Colonic mucosa (tissue), 4 donors: ENCODE results near the gene ZNF516. TPM values are rescaled to one million over a fixed set of nuclear protein-coding genes. Genes with fewer than 3 reads are reported as not detected.

Experiments used
- DNase-seq: peaks from one replicate; pipeline ENCODE4 v3.0.0-alpha.2; 2020
- H3K27ac ChIP-seq: fragments of 200-600 bp; one replicate; pipeline ENCODE4 v1.8.0; 2021
- H3K27me3 ChIP-seq: fragments of 200-600 bp; one replicate; pipeline ENCODE4 v1.8.0; 2021
- H3K36me3 ChIP-seq: fragments of 200-600 bp; one replicate; pipeline ENCODE4 v1.8.0; 2021
- H3K4me1 ChIP-seq: fragments of 200-600 bp; one replicate; pipeline ENCODE4 v1.8.0; 2021; ENCODE audit warnings: mild to moderate bottlenecking
- H3K4me3 ChIP-seq: fragments of 200-600 bp; one replicate; pipeline ENCODE4 v1.8.0; 2021
- H3K9ac ChIP-seq, 2 donors: one replicate each; pipeline ENCODE4 v1.7.0; 2013; ENCODE audit warnings: control low read depth in 2 of 2, low read depth in 2 of 2, low read length in 2 of 2
- H3K9me3 ChIP-seq: fragments of 200-600 bp; one replicate; pipeline ENCODE4 v1.8.0; 2021
- intact Hi-C: fragments of 100-400 bp; cut with DNase I; formaldehyde crosslinking; loops from one replicate; pipeline ENCODE4 v1.14.1; 2022
- total RNA-seq, 2 donors: library from RNA; stranded (reverse); fragmentation: NEBNext Ultra II Directional in 1 of 2; extraction: Animal tissue kit (Norgen Biotek cat#: 25700) in 1 of 2; gene quantifications; one replicate each; pipeline ENCODE4 v1.2.1, GENCODE V29; 2021
- TF ChIP-seq, protein P1 (sequence below): fragments of 200-600 bp; IDR thresholded peaks from one replicate; pipeline ENCODE4 v1.8.0; 2022; ENCODE audit warnings: antibody characterized with exemption, mild to moderate bottlenecking
- donor health status: healthy.
- donor health status: DM: no; HTN: no; CAD: no.
- donor health status: DM: no; HTN: no; CAD: no.

ZNF516 gene
- total RNA-seq, 2 donors from 2014 or later, result 15.2 to 21.3 TPM

- Histone ChIP-seq H3K4me3 (no peak overlapping the region), H3K27ac (no peak overlapping the region), H3K36me3 (no peaks in the 10 kb centered on the region), H3K27me3 (no peaks in the 10 kb centered on the region), H3K9me3 (no peaks in the 10 kb centered on the region), H3K4me1 (no peaks in the 10 kb centered on the region), H3K9ac (no peak overlapping the region)
- intact Hi-C loops, result no loop called here
- no peak for DNase-seq
- TF ChIP-seq, protein P1, sequence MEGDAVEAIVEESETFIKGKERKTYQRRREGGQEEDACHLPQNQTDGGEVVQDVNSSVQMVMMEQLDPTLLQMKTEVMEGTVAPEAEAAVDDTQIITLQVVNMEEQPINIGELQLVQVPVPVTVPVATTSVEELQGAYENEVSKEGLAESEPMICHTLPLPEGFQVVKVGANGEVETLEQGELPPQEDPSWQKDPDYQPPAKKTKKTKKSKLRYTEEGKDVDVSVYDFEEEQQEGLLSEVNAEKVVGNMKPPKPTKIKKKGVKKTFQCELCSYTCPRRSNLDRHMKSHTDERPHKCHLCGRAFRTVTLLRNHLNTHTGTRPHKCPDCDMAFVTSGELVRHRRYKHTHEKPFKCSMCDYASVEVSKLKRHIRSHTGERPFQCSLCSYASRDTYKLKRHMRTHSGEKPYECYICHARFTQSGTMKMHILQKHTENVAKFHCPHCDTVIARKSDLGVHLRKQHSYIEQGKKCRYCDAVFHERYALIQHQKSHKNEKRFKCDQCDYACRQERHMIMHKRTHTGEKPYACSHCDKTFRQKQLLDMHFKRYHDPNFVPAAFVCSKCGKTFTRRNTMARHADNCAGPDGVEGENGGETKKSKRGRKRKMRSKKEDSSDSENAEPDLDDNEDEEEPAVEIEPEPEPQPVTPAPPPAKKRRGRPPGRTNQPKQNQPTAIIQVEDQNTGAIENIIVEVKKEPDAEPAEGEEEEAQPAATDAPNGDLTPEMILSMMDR, result no peak
Measured at GRCh38 chr18:76524477-76524876, 29.4 kb upstream of the ZNF516 start.

- H3K9ac ChIP-seq, result no peak overlapping the region
- H3K27ac ChIP-seq, result no peak overlapping the region
Measured at GRCh38 chr18:76522551-76522950, 27.5 kb upstream of the ZNF516 start.

GRCh38 chr18:76522122-76522503 lies 27.1 kb upstream of the ZNF516 start:
- no peaks in the 10 kb centered on the region for H3K9me3 ChIP-seq
- no peaks in the 10 kb centered on the region for H3K36me3 ChIP-seq
- no peaks in the 10 kb centered on the region for H3K27me3 ChIP-seq
- H3K9ac ChIP-seq, result peak overlapping the region in 1 of 2 donors; percentile 6
- intact Hi-C loops, result no loop called here
- no peak overlapping the region for H3K4me3 ChIP-seq
- no peak overlapping the region for H3K27ac ChIP-seq
- no peaks in the 10 kb centered on the region for H3K4me1 ChIP-seq
- no peak for DNase-seq
- TF ChIP-seq, protein P1, result no peak

More at GRCh38 chr18:76522551-76522950, 27.5 kb upstream of the ZNF516 start:
- Histone ChIP-seq H3K4me1 (no peaks in the 10 kb centered on the region), H3K27me3 (no peaks in the 10 kb centered on the region), H3K36me3 (no peaks in the 10 kb centered on the region), H3K4me3 (no peak overlapping the region), H3K9me3 (no peaks in the 10 kb centered on the region)
- TF ChIP-seq, protein P1, result no peak
- DNase-seq, result no peak
- intact Hi-C loops, result no loop called here

- H3K27me3 ChIP-seq, result no peaks in the 10 kb centered on the region
- no peak for DNase-seq
- no peak overlapping the region for H3K27ac ChIP-seq
- peak overlapping the region in 1 of 2 donors; percentile 6 for H3K9ac ChIP-seq
- intact Hi-C loops, result no loop called here
- TF ChIP-seq, protein P1, result no peak
- H3K9me3 ChIP-seq, result no peaks in the 10 kb centered on the region
- H3K36me3 ChIP-seq, result no peaks in the 10 kb centered on the region
- no peak overlapping the region for H3K4me3 ChIP-seq
- no peaks in the 10 kb centered on the region for H3K4me1 ChIP-seq
Measured at GRCh38 chr18:76521417-76522121, 26.5 kb upstream of the ZNF516 start.

GRCh38 chr18:76518860-76519538 lies 24.0 kb upstream of the ZNF516 start:
- no peaks in the 10 kb centered on the region for H3K36me3 ChIP-seq
- no peaks in the 10 kb centered on the region for H3K4me1 ChIP-seq
- peak overlapping the region in 1 of 2 donors; percentile 41 for H3K9ac ChIP-seq
- H3K27ac ChIP-seq, result peak overlapping the region; percentile 34
- TF ChIP-seq, protein P1, result no peak
- no peak for DNase-seq
- intact Hi-C loops, result loop anchor here (10.0 kb wide), 1 partner anchor 114 kb away; no protein-coding TSS in a partner anchor
- peak overlapping the region; percentile 17 for H3K4me3 ChIP-seq
- H3K27me3 ChIP-seq, result no peaks in the 10 kb centered on the region
- no peaks in the 10 kb centered on the region for H3K9me3 ChIP-seq
